Ectodermal cell (in vitro differentiated cells): ENCODE measurements around the gene FSIP1.

Source experiments
- H3K27ac ChIP-seq: 2 replicates; pipeline ENCODE4 v1.7.0; 2013; ENCODE audit warnings: mild to moderate bottlenecking, low read depth, low read length; ENCODE audit not compliant: insufficient read depth, poor library complexity, severe bottlenecking
- H3K27me3 ChIP-seq: 2 replicates; pipeline ENCODE4 v1.7.0; 2013; ENCODE audit warnings: mild to moderate bottlenecking, low read length; ENCODE audit not compliant: insufficient read depth, control insufficient read depth, poor library complexity, severe bottlenecking
- H3K36me3 ChIP-seq: one replicate; pipeline ENCODE4 v1.7.0; 2013; ENCODE audit warnings: low read length; ENCODE audit not compliant: control insufficient read depth, insufficient read depth
- H3K4me1 ChIP-seq: one replicate; pipeline ENCODE4 v1.7.0; 2013; ENCODE audit warnings: low read length; ENCODE audit not compliant: control insufficient read depth, insufficient read depth
- H3K4me3 ChIP-seq: 2 replicates; pipeline ENCODE4 v1.7.0; 2013; ENCODE audit warnings: low read depth, low read length, control low read depth; ENCODE audit not compliant: insufficient read depth
- H3K9me3 ChIP-seq: 2 replicates; pipeline ENCODE4 v1.7.0; 2013; ENCODE audit warnings: mild to moderate bottlenecking, low read length, moderate library complexity; ENCODE audit not compliant: control insufficient read depth
- WGBS, 2 experiments: methylation state at CpG; one replicate each; pipeline ENCODE4 v1.1.7; 2013; ENCODE audit warnings: missing lambda C conversion rate in 2 of 2; 5-methylcytosine and 5-hydroxymethylcytosine counted together

Gene FSIP1

DNA sequence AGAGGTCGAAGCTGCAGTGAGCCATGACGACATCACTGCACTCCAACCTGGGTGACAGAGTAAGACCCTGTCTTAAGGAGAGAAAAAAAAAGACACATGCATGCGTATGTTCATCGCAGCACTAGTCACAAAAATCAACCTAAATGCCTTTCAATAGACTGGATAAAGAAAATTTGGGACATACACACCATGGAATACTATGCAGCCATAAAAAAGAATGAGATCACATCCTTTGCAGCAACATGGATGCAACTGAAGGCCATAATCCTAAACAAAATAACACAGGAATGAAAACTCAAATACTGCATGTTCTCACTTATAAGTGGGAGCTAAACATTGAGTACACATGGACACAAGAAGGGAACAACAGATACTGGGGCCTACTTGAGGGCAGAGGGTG, 53.1 kb downstream of the FSIP1 start:
- WGBS, 2 experiments, result 88 to 96% methylated on average over 3 to 4 of the region's 4 CpGs
- Histone ChIP-seq H3K9me3 (no peaks in the 10 kb centered on the region), H3K36me3 (no peaks in the 10 kb centered on the region), H3K27me3 (no peaks in the 10 kb centered on the region), H3K27ac (no peak overlapping the region), H3K4me1 (no peaks in the 10 kb centered on the region), H3K4me3 (no peak overlapping the region)

GRCh38 chr15:39728845-39729244, 53.8 kb downstream of the FSIP1 start:
- 87 to 96% methylated on average over 2 of the region's 2 CpGs for WGBS, 2 experiments
- no peak overlapping the region for H3K27ac ChIP-seq
- no peaks in the 10 kb centered on the region for H3K4me1 ChIP-seq
- H3K4me3 ChIP-seq, result no peak overlapping the region
- no peaks in the 10 kb centered on the region for H3K27me3 ChIP-seq
- H3K9me3 ChIP-seq, result no peaks in the 10 kb centered on the region
- H3K36me3 ChIP-seq, result no peaks in the 10 kb centered on the region

GRCh38 chr15:39721893-39722292, 60.7 kb downstream of the FSIP1 start:
- Histone ChIP-seq H3K4me1 (no peaks in the 10 kb centered on the region), H3K27me3 (no peaks in the 10 kb centered on the region), H3K36me3 (no peaks in the 10 kb centered on the region), H3K9me3 (no peaks in the 10 kb centered on the region), H3K4me3 (no peak overlapping the region), H3K27ac (no peak overlapping the region)
- WGBS, 2 experiments, result 92 to 94% methylated on average over 5 to 6 of the region's 6 CpGs

- H3K9me3 ChIP-seq, result no peaks in the 10 kb centered on the region
- 90 to 95% methylated on average over 3 to 6 of the region's 6 CpGs for WGBS, 2 experiments
- no peaks in the 10 kb centered on the region for H3K27me3 ChIP-seq
- no peak overlapping the region for H3K4me3 ChIP-seq
- no peaks in the 10 kb centered on the region for H3K4me1 ChIP-seq
- H3K36me3 ChIP-seq, result no peaks in the 10 kb centered on the region
- H3K27ac ChIP-seq, result no peak overlapping the region
These were observed 61.7 kb downstream of the FSIP1 start for GRCh38 chr15:39720621-39721611.

DNA sequence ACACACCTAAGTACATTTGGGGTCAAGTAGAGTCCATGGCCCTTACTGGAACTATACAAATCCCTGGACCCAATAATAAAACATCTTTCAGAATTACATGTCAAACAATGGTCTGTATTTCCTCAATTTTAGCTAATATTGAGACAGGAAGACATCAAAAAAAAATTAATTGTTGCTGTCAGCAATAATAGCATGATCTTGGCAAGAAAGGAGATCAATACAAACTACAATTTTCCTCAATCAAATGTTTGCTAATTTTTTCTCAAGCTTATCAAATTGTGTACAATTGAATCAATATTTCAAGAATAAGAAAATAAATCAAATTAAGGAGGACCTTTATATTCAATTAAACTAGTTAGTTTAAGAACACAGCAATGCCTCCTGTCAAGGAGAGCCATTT, 62.6 kb downstream of the FSIP1 start:
- no peaks in the 10 kb centered on the region for H3K4me1 ChIP-seq
- H3K4me3 ChIP-seq, result no peak overlapping the region
- no peaks in the 10 kb centered on the region for H3K36me3 ChIP-seq
- H3K27ac ChIP-seq, result no peak overlapping the region
- H3K27me3 ChIP-seq, result no peaks in the 10 kb centered on the region
- no peaks in the 10 kb centered on the region for H3K9me3 ChIP-seq

GRCh38 chr15:39719109-39719508, 63.5 kb downstream of the FSIP1 start:
- H3K9me3 ChIP-seq, result no peaks in the 10 kb centered on the region
- no peaks in the 10 kb centered on the region for H3K36me3 ChIP-seq
- H3K4me1 ChIP-seq, result no peaks in the 10 kb centered on the region
- no peak overlapping the region for H3K27ac ChIP-seq
- 100% methylated on average over 1 of the region's 1 CpG; no CpG with 5 or more reads in 1 of the 2 experiments for WGBS, 2 experiments
- H3K27me3 ChIP-seq, result no peaks in the 10 kb centered on the region
- no peak overlapping the region for H3K4me3 ChIP-seq

GRCh38 chr15:39717134-39717533, 65.5 kb downstream of the FSIP1 start:
- Histone ChIP-seq H3K9me3 (no peaks in the 10 kb centered on the region), H3K36me3 (no peaks in the 10 kb centered on the region), H3K27me3 (no peaks in the 10 kb centered on the region), H3K27ac (no peak overlapping the region), H3K4me1 (no peaks in the 10 kb centered on the region), H3K4me3 (no peak overlapping the region)
- 100% methylated on average over 1 of the region's 1 CpG; no CpG with 5 or more reads in 1 of the 2 experiments for WGBS, 2 experiments

GRCh38 chr15:39714251-39714650, 68.4 kb downstream of the FSIP1 start:
- 86 to 87% methylated on average over 2 of the region's 2 CpGs for WGBS, 2 experiments
- H3K9me3 ChIP-seq, result no peaks in the 10 kb centered on the region
- no peak overlapping the region for H3K4me3 ChIP-seq
- no peaks in the 10 kb centered on the region for H3K27me3 ChIP-seq
- no peak overlapping the region for H3K27ac ChIP-seq
- H3K36me3 ChIP-seq, result no peaks in the 10 kb centered on the region
- no peaks in the 10 kb centered on the region for H3K4me1 ChIP-seq

DNA sequence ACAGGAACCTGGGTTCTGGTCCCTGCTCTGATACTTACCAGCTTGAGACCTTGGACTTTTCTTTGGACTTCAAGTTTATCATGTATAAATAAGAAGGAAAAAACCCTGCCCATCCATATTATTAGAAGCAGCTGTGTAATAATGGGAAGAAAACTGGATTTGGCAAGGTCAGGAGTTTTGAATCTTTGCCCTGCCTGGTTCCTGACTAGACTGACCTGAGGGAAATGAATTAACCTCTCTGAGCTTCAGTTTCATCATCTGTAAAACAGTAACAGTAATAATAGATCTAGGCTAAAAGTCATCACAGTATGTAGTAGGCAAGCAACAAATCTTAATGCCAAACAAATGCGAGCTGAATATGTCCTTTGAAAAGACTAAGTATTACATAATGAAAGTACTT, 68.8 kb downstream of the FSIP1 start:
- no peaks in the 10 kb centered on the region for H3K27me3 ChIP-seq
- H3K27ac ChIP-seq, result no peak overlapping the region
- no peaks in the 10 kb centered on the region for H3K36me3 ChIP-seq
- no peaks in the 10 kb centered on the region for H3K9me3 ChIP-seq
- no peak overlapping the region for H3K4me3 ChIP-seq
- H3K4me1 ChIP-seq, result no peaks in the 10 kb centered on the region
- 100% methylated on average over 1 of the region's 1 CpG; no CpG with 5 or more reads in 1 of the 2 experiments for WGBS, 2 experiments

GRCh38 chr15:39710681-39711080, 72.0 kb downstream of the FSIP1 start:
- no peaks in the 10 kb centered on the region for H3K4me1 ChIP-seq
- no peaks in the 10 kb centered on the region for H3K27me3 ChIP-seq
- H3K36me3 ChIP-seq, result no peaks in the 10 kb centered on the region
- WGBS, 2 experiments, result 47 to 93% methylated on average over 1 to 2 of the region's 2 CpGs
- H3K4me3 ChIP-seq, result no peak overlapping the region
- no peak overlapping the region for H3K27ac ChIP-seq
- H3K9me3 ChIP-seq, result no peaks in the 10 kb centered on the region
